ENCODE data around the gene PGM5.

DNA sequence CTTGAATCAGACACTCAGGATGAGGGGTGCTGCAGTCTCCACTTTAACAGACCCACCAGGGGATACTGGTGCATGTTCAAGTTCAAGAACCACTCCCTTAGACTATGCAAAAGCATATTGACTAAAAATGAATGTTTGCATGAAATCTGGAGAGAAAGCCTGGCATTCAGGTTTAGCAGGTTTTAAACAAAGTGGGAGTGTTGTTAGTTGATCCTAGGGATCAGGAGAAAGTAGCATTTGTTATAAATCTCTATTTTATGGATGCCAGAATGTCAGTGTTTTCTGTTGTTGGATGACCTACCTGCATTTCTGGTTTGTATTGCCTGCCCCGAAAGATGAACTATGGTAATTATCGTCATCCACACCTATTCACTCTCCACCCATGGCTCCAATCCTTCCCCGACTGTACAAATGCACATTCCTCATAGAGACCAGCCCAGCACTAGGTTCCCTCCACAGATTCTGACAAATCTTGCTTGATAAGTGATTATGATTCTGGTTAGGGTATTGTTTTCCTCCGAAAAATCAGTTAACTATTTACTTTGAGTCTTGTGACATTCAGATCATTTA is 167.0 kb downstream of the PGM5 start:
- TF ChIP-seq TAF1 (IDR thresholded peaks at IDR 0.05; ENCODE audit: borderline replicate concordance, low read depth, low read length) (no peak), POLR2AphosphoS5 (IDR thresholded peaks at IDR 0.05; ENCODE audit: low read depth, low read length) (no peak)
